ENCODE results near the gene MEF2C.

- TF ChIP-seq CTCF (IDR thresholded peaks at IDR 0.05; ENCODE audit: low read depth, low read length, poor library complexity, severe bottlenecking) (no peak), EZH2phosphoT487 (IDR thresholded peaks at IDR 0.05; ENCODE audit: borderline replicate concordance, low read length) (no peak)
Observed at GRCh38 chr5:88854769-88855168, 28.2 kb downstream of the MEF2C start.

All from DOHH2 (cell line).